Trophoblast cell (in vitro differentiated cells and primary cell): ENCODE data around the gene TBL2.

Experiments
- DNase-seq, 2 donors: peaks; one replicate each; pipeline ENCODE4 v3.0.0-alpha.2; 2016
- H2AFZ ChIP-seq: 2 replicates; pipeline ENCODE4 v1.6.1; 2013; ENCODE audit warnings: low read length, moderate library complexity, mild to moderate bottlenecking; ENCODE audit not compliant: insufficient read depth, poor library complexity
- H2AK5ac ChIP-seq: 2 replicates; pipeline ENCODE4 v1.6.1; 2013; ENCODE audit warnings: mild to moderate bottlenecking, low read length
- H2BK120ac ChIP-seq: 2 replicates; pipeline ENCODE4 v1.6.1; 2013; ENCODE audit warnings: low read length, mild to moderate bottlenecking, moderate library complexity; ENCODE audit not compliant: insufficient read depth, poor library complexity
- H2BK12ac ChIP-seq: 2 replicates; pipeline ENCODE4 v1.6.1; 2013; ENCODE audit warnings: mild to moderate bottlenecking, low read length, moderate library complexity
- H2BK5ac ChIP-seq: 2 replicates; pipeline ENCODE4 v1.6.1; 2013; ENCODE audit warnings: low read length, low read depth, moderate library complexity, mild to moderate bottlenecking; ENCODE audit not compliant: poor library complexity
- H3K14ac ChIP-seq: 2 replicates; pipeline ENCODE4 v1.6.1; 2013; ENCODE audit warnings: mild to moderate bottlenecking, low read length
- H3K18ac ChIP-seq: 2 replicates; pipeline ENCODE4 v1.6.1; 2013; ENCODE audit warnings: mild to moderate bottlenecking, low read length
- H3K23ac ChIP-seq: 2 replicates; pipeline ENCODE4 v1.6.1; 2013; ENCODE audit warnings: low read length
- H3K27ac ChIP-seq: 2 replicates; pipeline ENCODE4 v1.5.1; 2013; ENCODE audit warnings: low read depth, mild to moderate bottlenecking, inconsistent platforms, low read length, moderate library complexity
- H3K27me3 ChIP-seq: 2 replicates; pipeline ENCODE4 v1.6.1; 2013; ENCODE audit warnings: inconsistent platforms, mild to moderate bottlenecking, low read length, moderate library complexity; ENCODE audit not compliant: insufficient read depth
- H3K36me3 ChIP-seq, 2 experiments: 1 replicate in 1 of 2; 2 replicates in 1 of 2; pipeline ENCODE4 v1.6.1; 2013; ENCODE audit warnings: low read length in 2 of 2, mild to moderate bottlenecking in 2 of 2, moderate library complexity in 1 of 2; ENCODE audit not compliant: insufficient read depth in 2 of 2, control insufficient read depth in 1 of 2
- H3K4ac ChIP-seq: 2 replicates; pipeline ENCODE4 v1.6.1; 2013; ENCODE audit warnings: low read depth, mild to moderate bottlenecking, low read length, moderate library complexity
- H3K4me1 ChIP-seq, 2 experiments: 1 replicate in 1 of 2; 2 replicates in 1 of 2; pipeline ENCODE4 v1.6.1; 2013; ENCODE audit warnings: low read length in 2 of 2, mild to moderate bottlenecking in 2 of 2, moderate library complexity in 1 of 2; ENCODE audit not compliant: insufficient read depth in 2 of 2, control insufficient read depth in 1 of 2
- H3K4me2 ChIP-seq: 2 replicates; pipeline ENCODE4 v1.6.1; 2013; ENCODE audit warnings: inconsistent platforms, mild to moderate bottlenecking, low read length, moderate library complexity
- H3K4me3 ChIP-seq: 2 replicates; pipeline ENCODE4 v1.5.1; 2013; ENCODE audit warnings: mild to moderate bottlenecking, low read depth, low read length, inconsistent platforms
- H3K79me1 ChIP-seq: one replicate; pipeline ENCODE4 v1.6.1; 2013; ENCODE audit warnings: low read length
- H3K79me2 ChIP-seq: 2 replicates; pipeline ENCODE4 v1.6.1; 2013; ENCODE audit warnings: low read length, mild to moderate bottlenecking; ENCODE audit not compliant: control insufficient read depth, insufficient read depth, poor library complexity
- H3K9ac ChIP-seq: 2 replicates; pipeline ENCODE4 v1.6.1; 2013; ENCODE audit warnings: mild to moderate bottlenecking, low read length
- H3K9me3 ChIP-seq: 2 replicates; pipeline ENCODE4 v1.6.1; 2013; ENCODE audit warnings: low read depth, mild to moderate bottlenecking, control low read depth, inconsistent platforms, low read length; ENCODE audit not compliant: insufficient read depth
- H4K12ac ChIP-seq: 2 replicates; pipeline ENCODE4 v1.6.1; 2013; ENCODE audit warnings: low read depth, mild to moderate bottlenecking, low read length, moderate library complexity
- H4K8ac ChIP-seq: 2 replicates; pipeline ENCODE4 v1.6.1; 2013; ENCODE audit warnings: low read depth, mild to moderate bottlenecking, low read length, moderate library complexity
- H4K91ac ChIP-seq: one replicate; pipeline ENCODE4 v1.6.1; 2013; ENCODE audit warnings: low read depth, mild to moderate bottlenecking, low read length, moderate library complexity
- WGBS: extraction: QIAGEN DNeasy Blood & Tissue Kit; methylation state at CpG from one replicate; pipeline ENCODE4 v1.1.7; 2013; ENCODE audit warnings: missing lambda C conversion rate; ENCODE audit not compliant: insufficient read length, insufficient coverage; ENCODE audit errors: extremely low coverage; 5-methylcytosine and 5-hydroxymethylcytosine counted together

The TBL2 gene

GRCh38 chr7:73573791-73574190, 4.6 kb downstream of the TBL2 start:
- no peak overlapping the region for H4K91ac ChIP-seq
- H2BK5ac ChIP-seq: no peak overlapping the region
- no peak overlapping the region for H3K23ac ChIP-seq
- H3K4me1 ChIP-seq: peaks cover 7% of the 10 kb centered on the region in 2 experiments
- no peak overlapping the region for H2BK12ac ChIP-seq
- no peak overlapping the region for H4K8ac ChIP-seq
- no peak overlapping the region for H4K12ac ChIP-seq
- peaks cover 11% of the 10 kb centered on the region for H3K79me2 ChIP-seq
- peaks cover 43 to 52% of the 10 kb centered on the region in 2 experiments for H3K36me3 ChIP-seq
- H3K18ac ChIP-seq: no peak overlapping the region
- WGBS: no CpG with 5 or more reads among the region's 11 CpGs
- no peak overlapping the region for H3K9ac ChIP-seq
- no peak overlapping the region for H2AK5ac ChIP-seq
- H3K27me3 ChIP-seq: no peaks in the 10 kb centered on the region
- no peak overlapping the region for H3K27ac ChIP-seq
- peaks cover 5% of the 10 kb centered on the region for H3K79me1 ChIP-seq
- no peak overlapping the region for H3K4me2 ChIP-seq
- no peak overlapping the region for H3K4ac ChIP-seq
- DNase-seq: no peak
- no peaks in the 10 kb centered on the region for H3K9me3 ChIP-seq
- H2AFZ ChIP-seq: no peak overlapping the region
- H2BK120ac ChIP-seq: no peak overlapping the region
- no peak overlapping the region for H3K4me3 ChIP-seq
- H3K14ac ChIP-seq: no peak overlapping the region

- Histone ChIP-seq H3K23ac (no peak overlapping the region), H3K9ac (no peak overlapping the region), H3K4me3 (no peak overlapping the region), H3K14ac (no peak overlapping the region), H3K79me2 (peaks cover 10% of the 10 kb centered on the region), H3K36me3 (peaks cover 43 to 52% of the 10 kb centered on the region in 2 experiments), H3K18ac (no peak overlapping the region), H4K8ac (no peak overlapping the region), H3K4me2 (no peak overlapping the region), H2AFZ (no peak overlapping the region), H3K79me1 (peaks cover 4% of the 10 kb centered on the region), H4K91ac (no peak overlapping the region), H4K12ac (no peak overlapping the region), H3K27me3 (no peaks in the 10 kb centered on the region), H2BK12ac (no peak overlapping the region), H2AK5ac (no peak overlapping the region), H3K4ac (no peak overlapping the region), H3K4me1 (peaks cover 6 to 7% of the 10 kb centered on the region in 2 experiments), H2BK5ac (no peak overlapping the region), H3K9me3 (no peaks in the 10 kb centered on the region), H2BK120ac (no peak overlapping the region), H3K27ac (no peak overlapping the region)
- WGBS: no CpG with 5 or more reads among the region's 9 CpGs
- no peak for DNase-seq
Measured at GRCh38 chr7:73573276-73573675, 5.1 kb downstream of the TBL2 start.

- no peak overlapping the region for H2BK5ac ChIP-seq
- no CpG with 5 or more reads among the region's 6 CpGs for WGBS
- no peak overlapping the region for H3K27ac ChIP-seq
Measured at GRCh38 chr7:73572767-73573186, 5.6 kb downstream of the TBL2 start.

GRCh38 chr7:73570977-73571376, 7.4 kb downstream of the TBL2 start:
- no peak overlapping the region for H3K9ac ChIP-seq
- H3K36me3 ChIP-seq: peaks cover 41 to 52% of the 10 kb centered on the region in 2 experiments
- no peak overlapping the region for H3K27ac ChIP-seq
- H2BK12ac ChIP-seq: no peak overlapping the region
- H3K27me3 ChIP-seq: no peaks in the 10 kb centered on the region
- no peak overlapping the region for H4K12ac ChIP-seq
- H3K4me2 ChIP-seq: no peak overlapping the region
- no peaks in the 10 kb centered on the region for H3K79me1 ChIP-seq
- no peak overlapping the region for H4K8ac ChIP-seq
- no peak overlapping the region for H3K23ac ChIP-seq
- no CpG with 5 or more reads among the region's 10 CpGs for WGBS
- H3K4me1 ChIP-seq: no peaks in the 10 kb centered on the region
- H2BK120ac ChIP-seq: no peak overlapping the region
- H3K18ac ChIP-seq: no peak overlapping the region
- H2AK5ac ChIP-seq: no peak overlapping the region
- no peak overlapping the region for H3K14ac ChIP-seq
- no peak overlapping the region for H2BK5ac ChIP-seq
- no peaks in the 10 kb centered on the region for H3K9me3 ChIP-seq
- DNase-seq: no peak
- no peak overlapping the region for H3K4ac ChIP-seq
- no peak overlapping the region for H2AFZ ChIP-seq
- no peaks in the 10 kb centered on the region for H3K79me2 ChIP-seq
- no peak overlapping the region for H3K4me3 ChIP-seq
- H4K91ac ChIP-seq: no peak overlapping the region

More at GRCh38 chr7:73572767-73573186, 5.6 kb downstream of the TBL2 start:
- Histone ChIP-seq H3K4me1 (peaks cover 6 to 7% of the 10 kb centered on the region in 2 experiments), H3K4me3 (no peak overlapping the region), H4K91ac (no peak overlapping the region), H3K23ac (no peak overlapping the region), H3K18ac (no peak overlapping the region), H3K14ac (no peak overlapping the region), H3K9ac (no peak overlapping the region), H4K8ac (no peak overlapping the region), H2BK120ac (no peak overlapping the region), H3K4me2 (no peak overlapping the region), H3K9me3 (no peaks in the 10 kb centered on the region), H3K79me1 (no peaks in the 10 kb centered on the region), H3K4ac (no peak overlapping the region), H2AFZ (no peak overlapping the region), H2AK5ac (no peak overlapping the region), H3K36me3 (peaks cover 43 to 52% of the 10 kb centered on the region in 2 experiments), H4K12ac (no peak overlapping the region), H2BK12ac (no peak overlapping the region), H3K79me2 (peaks cover 5% of the 10 kb centered on the region), H3K27me3 (no peaks in the 10 kb centered on the region)
- DNase-seq: no peak
